Measurements from ENCODE around the gene SOCS6. TPM values are rescaled to one million over a fixed set of nuclear protein-coding genes. Genes with fewer than 3 reads are reported as not detected.

The SOCS6 gene
- total RNA-seq, 1 experiment from 2014 or later: 53.4 TPM

DNA sequence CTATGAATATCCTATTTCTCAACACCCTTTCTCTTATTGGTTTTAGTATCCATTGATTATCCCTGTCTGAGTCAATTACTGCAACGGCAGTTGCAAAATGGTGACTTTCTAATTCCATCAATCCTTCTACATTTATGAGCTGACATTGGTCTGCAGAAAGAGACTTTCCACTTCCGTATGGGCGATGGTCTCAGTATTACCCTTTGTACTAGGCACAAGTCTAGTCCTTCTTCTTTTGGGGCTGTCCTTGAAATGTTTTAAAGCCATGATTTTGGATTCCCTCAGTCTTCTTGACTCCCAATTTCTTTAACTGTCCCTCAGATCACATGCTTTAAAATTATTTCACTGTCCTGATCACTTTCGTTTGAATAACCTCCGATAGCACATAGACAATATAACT is 32.7 kb upstream of the SOCS6 start:
- intact Hi-C loops (cut with micrococcal nuclease): no loop called here
- Histone ChIP-seq H3K9me2 (ENCODE audit: insufficient read depth) (no peaks in the 10 kb centered on the region), H3K4me1 (ENCODE audit: control insufficient read depth in 1 of 2, insufficient read depth in 2 of 2, low read length in 2 of 2) (no peaks in the 10 kb centered on the region), H2AFZ (ENCODE audit: low read depth, low read length, poor library complexity, severe bottlenecking) (no peak overlapping the region), H3K4me2 (ENCODE audit: low read length) (no peak overlapping the region), H4K20me1 (ENCODE audit: insufficient read depth) (no peaks in the 10 kb centered on the region), H3K79me2 (ENCODE audit: insufficient read depth, low read length) (no peaks in the 10 kb centered on the region), H3K27me3 (ENCODE audit: insufficient read depth, low read length) (no peaks in the 10 kb centered on the region), H3K36me3 (ENCODE audit: control insufficient read depth in 1 of 2, insufficient read depth in 2 of 2, low read length in 2 of 2) (no peaks in the 10 kb centered on the region), H3K9ac (ENCODE audit: low read length) (no peak overlapping the region), H3K4me3 (replicated peaks in 1 of 2; ENCODE audit: low read depth in 1 of 2, low read length in 2 of 2) (no peak overlapping the region), H3K9me3 (ENCODE audit: control insufficient read depth in 1 of 2, insufficient read depth in 1 of 2, low read depth in 1 of 2, low read length in 2 of 2) (no peaks in the 10 kb centered on the region), H3K27ac (ENCODE audit: low read depth, low read length) (no peak overlapping the region)
- ChIA-PET RAD21 (ENCODE audit: low non-redundant PET in 1 of 2, low total read pairs in 2 of 2, uncharacterized antibody in 2 of 2, unreplicated experiment in 2 of 2) (no interaction called here), CTCF (no interaction called here), POLR2A (no interaction called here)
- no peak for TF ChIP-seq TCF7L2 (IDR thresholded peaks at IDR 0.05; ENCODE audit: borderline replicate concordance, extremely low read depth, insufficient read depth, insufficient read length)
- TF ChIP-seq, protein P1, sequence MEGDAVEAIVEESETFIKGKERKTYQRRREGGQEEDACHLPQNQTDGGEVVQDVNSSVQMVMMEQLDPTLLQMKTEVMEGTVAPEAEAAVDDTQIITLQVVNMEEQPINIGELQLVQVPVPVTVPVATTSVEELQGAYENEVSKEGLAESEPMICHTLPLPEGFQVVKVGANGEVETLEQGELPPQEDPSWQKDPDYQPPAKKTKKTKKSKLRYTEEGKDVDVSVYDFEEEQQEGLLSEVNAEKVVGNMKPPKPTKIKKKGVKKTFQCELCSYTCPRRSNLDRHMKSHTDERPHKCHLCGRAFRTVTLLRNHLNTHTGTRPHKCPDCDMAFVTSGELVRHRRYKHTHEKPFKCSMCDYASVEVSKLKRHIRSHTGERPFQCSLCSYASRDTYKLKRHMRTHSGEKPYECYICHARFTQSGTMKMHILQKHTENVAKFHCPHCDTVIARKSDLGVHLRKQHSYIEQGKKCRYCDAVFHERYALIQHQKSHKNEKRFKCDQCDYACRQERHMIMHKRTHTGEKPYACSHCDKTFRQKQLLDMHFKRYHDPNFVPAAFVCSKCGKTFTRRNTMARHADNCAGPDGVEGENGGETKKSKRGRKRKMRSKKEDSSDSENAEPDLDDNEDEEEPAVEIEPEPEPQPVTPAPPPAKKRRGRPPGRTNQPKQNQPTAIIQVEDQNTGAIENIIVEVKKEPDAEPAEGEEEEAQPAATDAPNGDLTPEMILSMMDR (IDR thresholded peaks at IDR 0.05 in 2 of 3, conservative IDR thresholded peaks at IDR 0.05 in 1 of 3; ENCODE audit: borderline replicate concordance in 1 of 3, insufficient read depth in 1 of 3, low read depth in 2 of 3, low read length in 2 of 3): no peak
- no peak for TF ChIP-seq POLR2AphosphoS5 (IDR thresholded peaks at IDR 0.05; ENCODE audit: low read depth, low read length)
- no peak for TF ChIP-seq RAD21 (IDR thresholded peaks at IDR 0.05; ENCODE audit: low read depth)
- no peak for TF ChIP-seq ZFX (IDR thresholded peaks at IDR 0.05)
- TF ChIP-seq SRF (IDR thresholded peaks at IDR 0.05; ENCODE audit: low read depth): no peak
- TF ChIP-seq EZH2 (IDR thresholded peaks at IDR 0.05): no peak
- TF ChIP-seq EGR1 (IDR thresholded peaks at IDR 0.05; ENCODE audit: low read depth): no peak
- DNase-seq (ENCODE audit: low read depth, low spot score) (no peak), ATAC-seq (no peak)
- BruUV-seq (replicated peaks): no TSS peak

DNA sequence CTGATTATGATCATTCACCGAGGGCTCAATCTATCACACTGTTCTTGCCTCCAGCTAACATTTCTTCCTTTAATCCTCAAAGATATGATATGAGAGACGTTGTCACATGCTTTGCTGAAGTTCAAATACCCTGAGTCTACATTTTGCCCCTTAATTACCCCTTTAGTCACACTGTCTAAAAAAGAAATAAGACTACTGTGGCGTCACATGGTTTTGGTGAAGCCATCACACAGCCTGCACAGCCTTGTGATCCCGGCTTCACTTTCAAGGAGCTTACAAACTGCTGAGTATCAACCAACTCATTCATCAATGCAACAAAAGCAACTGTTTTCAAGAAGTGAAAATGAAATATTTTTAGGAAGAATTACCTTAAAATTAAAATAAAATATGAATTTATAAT is 31.9 kb upstream of the SOCS6 start:
- H3K27me3 ChIP-seq (ENCODE audit: insufficient read depth, low read length): no peaks in the 10 kb centered on the region
- H3K4me2 ChIP-seq (ENCODE audit: low read length): no peak overlapping the region
- RAD21 ChIA-PET (ENCODE audit: low non-redundant PET in 1 of 2, low total read pairs in 2 of 2, uncharacterized antibody in 2 of 2, unreplicated experiment in 2 of 2): no interaction called here
- no peaks in the 10 kb centered on the region for H3K79me2 ChIP-seq (ENCODE audit: insufficient read depth, low read length)
- TF ChIP-seq TCF7L2 (IDR thresholded peaks at IDR 0.05; ENCODE audit: borderline replicate concordance, extremely low read depth, insufficient read depth, insufficient read length) (no peak), ZNF274 (IDR thresholded peaks at IDR 0.05; ENCODE audit: low read depth, low read length) (no peak), POLR2A (IDR thresholded peaks at IDR 0.05; ENCODE audit: borderline replicate concordance, extremely low read depth, insufficient read depth, insufficient read length) (no peak), EZH2 (IDR thresholded peaks at IDR 0.05) (no peak), EGR1 (IDR thresholded peaks at IDR 0.05; ENCODE audit: low read depth) (no peak)
- TF ChIP-seq, protein P1 (IDR thresholded peaks at IDR 0.05 in 2 of 3, conservative IDR thresholded peaks at IDR 0.05 in 1 of 3; ENCODE audit: borderline replicate concordance in 1 of 3, insufficient read depth in 1 of 3, low read depth in 2 of 3, low read length in 2 of 3): no peak
- TF ChIP-seq, protein P2, sequence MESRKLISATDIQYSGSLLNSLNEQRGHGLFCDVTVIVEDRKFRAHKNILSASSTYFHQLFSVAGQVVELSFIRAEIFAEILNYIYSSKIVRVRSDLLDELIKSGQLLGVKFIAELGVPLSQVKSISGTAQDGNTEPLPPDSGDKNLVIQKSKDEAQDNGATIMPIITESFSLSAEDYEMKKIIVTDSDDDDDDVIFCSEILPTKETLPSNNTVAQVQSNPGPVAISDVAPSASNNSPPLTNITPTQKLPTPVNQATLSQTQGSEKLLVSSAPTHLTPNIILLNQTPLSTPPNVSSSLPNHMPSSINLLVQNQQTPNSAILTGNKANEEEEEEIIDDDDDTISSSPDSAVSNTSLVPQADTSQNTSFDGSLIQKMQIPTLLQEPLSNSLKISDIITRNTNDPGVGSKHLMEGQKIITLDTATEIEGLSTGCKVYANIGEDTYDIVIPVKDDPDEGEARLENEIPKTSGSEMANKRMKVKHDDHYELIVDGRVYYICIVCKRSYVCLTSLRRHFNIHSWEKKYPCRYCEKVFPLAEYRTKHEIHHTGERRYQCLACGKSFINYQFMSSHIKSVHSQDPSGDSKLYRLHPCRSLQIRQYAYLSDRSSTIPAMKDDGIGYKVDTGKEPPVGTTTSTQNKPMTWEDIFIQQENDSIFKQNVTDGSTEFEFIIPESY (IDR thresholded peaks at IDR 0.05; ENCODE audit: extremely low read depth, insufficient replicate concordance, low read length): no peak
- TF ChIP-seq, protein P3, sequence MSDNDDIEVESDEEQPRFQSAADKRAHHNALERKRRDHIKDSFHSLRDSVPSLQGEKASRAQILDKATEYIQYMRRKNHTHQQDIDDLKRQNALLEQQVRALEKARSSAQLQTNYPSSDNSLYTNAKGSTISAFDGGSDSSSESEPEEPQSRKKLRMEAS (IDR thresholded peaks at IDR 0.05): no peak
- no peaks in the 10 kb centered on the region for H3K4me1 ChIP-seq (ENCODE audit: control insufficient read depth in 1 of 2, insufficient read depth in 2 of 2, low read length in 2 of 2)
- no peaks in the 10 kb centered on the region for H4K20me1 ChIP-seq (ENCODE audit: insufficient read depth)
- no peaks in the 10 kb centered on the region for H3K9me2 ChIP-seq (ENCODE audit: insufficient read depth)
- no peak overlapping the region for H3K27ac ChIP-seq (ENCODE audit: low read depth, low read length)
- intact Hi-C loops (cut with micrococcal nuclease): no loop called here
- no TSS peak for BruUV-seq (replicated peaks)
- no peaks in the 10 kb centered on the region for H3K36me3 ChIP-seq (ENCODE audit: control insufficient read depth in 1 of 2, insufficient read depth in 2 of 2, low read length in 2 of 2)
- no peak overlapping the region for H3K9ac ChIP-seq (ENCODE audit: low read length)
- H2AFZ ChIP-seq (ENCODE audit: low read depth, low read length, poor library complexity, severe bottlenecking): no peak overlapping the region
- ATAC-seq: no peak
- CTCF ChIA-PET: no interaction called here
- POLR2A ChIA-PET: no interaction called here
- no peaks in the 10 kb centered on the region for H3K9me3 ChIP-seq (ENCODE audit: control insufficient read depth in 1 of 2, insufficient read depth in 1 of 2, low read depth in 1 of 2, low read length in 2 of 2)
- no peak overlapping the region for H3K4me3 ChIP-seq (replicated peaks in 1 of 2; ENCODE audit: low read depth in 1 of 2, low read length in 2 of 2)
- DNase-seq (ENCODE audit: low read depth, low spot score): no peak

Measured in HCT116 (cell line).